Astrocyte of the spinal cord (primary cell): ENCODE data around the gene DRC7.
A peak's percentile ranks its signal among the peaks of the same experiment; 100 is the strongest.

ENCODE experiments used
- DNase-seq: peaks from one replicate; pipeline ENCODE4 v3.0.0; 2011; ENCODE audit warnings: low read depth, low spot score
- H3K4me3 ChIP-seq: 2 replicates; pipeline ENCODE4 v1.5.1; 2011; ENCODE audit warnings: low read depth, mild to moderate bottlenecking, low read length, moderate library complexity
- in situ Hi-C: cut with HindIII; loops from 2 replicates; pipeline ENCODE4 v1.10.0; 2017; ENCODE audit warnings: low sequenced_read_pairs
- TF ChIP-seq, protein P1 (sequence below): IDR thresholded peaks from 2 replicates; pipeline ENCODE4 v1.5.1; 2012; ENCODE audit warnings: low read depth, mild to moderate bottlenecking, low read length, inconsistent platforms

DRC7 gene

DNA sequence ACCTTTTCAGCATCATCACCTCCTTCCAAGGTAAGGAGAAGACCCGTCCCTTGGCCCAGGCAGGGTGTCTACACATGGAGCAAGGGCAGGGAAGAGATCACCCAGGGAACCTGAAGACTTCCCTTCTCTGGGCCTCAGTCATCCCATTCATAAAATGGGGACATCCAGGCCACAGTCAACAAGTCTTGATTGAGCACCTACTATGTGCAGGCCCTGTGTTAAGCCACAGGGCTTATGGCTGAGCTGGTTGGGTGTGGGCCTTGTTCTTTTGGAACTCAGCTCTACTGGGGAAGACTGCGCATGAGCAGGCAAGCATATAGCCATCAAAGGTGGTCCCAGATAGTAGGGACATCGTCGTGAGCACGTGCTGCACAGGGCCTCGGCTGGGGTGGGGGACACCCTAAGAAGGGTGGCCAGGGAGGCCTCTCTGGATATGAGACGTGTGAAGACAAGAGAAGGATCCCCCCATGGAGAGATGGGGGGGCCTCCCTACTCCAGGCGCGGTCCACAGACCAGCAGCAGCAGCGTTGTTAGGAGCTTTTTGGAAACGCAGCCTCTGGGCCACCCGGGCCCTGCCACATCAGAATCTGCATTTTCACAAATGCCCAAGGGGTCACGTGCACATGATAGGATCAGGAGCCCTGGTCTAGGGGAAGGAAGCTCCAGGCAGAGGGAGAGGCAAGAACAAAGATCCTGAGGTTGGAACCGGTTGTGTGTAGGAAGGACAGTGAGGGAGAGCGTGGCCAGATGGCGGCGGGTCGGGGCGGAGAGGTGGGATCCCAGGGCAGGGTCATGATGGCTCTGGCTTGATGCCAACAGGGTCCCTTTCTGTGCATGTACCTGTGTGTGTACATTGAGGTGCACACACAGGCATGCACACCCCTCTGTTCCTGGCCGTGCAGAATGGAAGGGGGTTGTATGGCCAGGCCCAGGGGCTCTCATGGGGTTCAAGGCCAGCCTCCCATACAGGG, 32.4 kb upstream of the DRC7 start:
- H3K4me3 ChIP-seq, result no peak overlapping the region
- in situ Hi-C loops, result no loop called here
- TF ChIP-seq, protein P1, sequence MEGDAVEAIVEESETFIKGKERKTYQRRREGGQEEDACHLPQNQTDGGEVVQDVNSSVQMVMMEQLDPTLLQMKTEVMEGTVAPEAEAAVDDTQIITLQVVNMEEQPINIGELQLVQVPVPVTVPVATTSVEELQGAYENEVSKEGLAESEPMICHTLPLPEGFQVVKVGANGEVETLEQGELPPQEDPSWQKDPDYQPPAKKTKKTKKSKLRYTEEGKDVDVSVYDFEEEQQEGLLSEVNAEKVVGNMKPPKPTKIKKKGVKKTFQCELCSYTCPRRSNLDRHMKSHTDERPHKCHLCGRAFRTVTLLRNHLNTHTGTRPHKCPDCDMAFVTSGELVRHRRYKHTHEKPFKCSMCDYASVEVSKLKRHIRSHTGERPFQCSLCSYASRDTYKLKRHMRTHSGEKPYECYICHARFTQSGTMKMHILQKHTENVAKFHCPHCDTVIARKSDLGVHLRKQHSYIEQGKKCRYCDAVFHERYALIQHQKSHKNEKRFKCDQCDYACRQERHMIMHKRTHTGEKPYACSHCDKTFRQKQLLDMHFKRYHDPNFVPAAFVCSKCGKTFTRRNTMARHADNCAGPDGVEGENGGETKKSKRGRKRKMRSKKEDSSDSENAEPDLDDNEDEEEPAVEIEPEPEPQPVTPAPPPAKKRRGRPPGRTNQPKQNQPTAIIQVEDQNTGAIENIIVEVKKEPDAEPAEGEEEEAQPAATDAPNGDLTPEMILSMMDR, result no peak

DNA sequence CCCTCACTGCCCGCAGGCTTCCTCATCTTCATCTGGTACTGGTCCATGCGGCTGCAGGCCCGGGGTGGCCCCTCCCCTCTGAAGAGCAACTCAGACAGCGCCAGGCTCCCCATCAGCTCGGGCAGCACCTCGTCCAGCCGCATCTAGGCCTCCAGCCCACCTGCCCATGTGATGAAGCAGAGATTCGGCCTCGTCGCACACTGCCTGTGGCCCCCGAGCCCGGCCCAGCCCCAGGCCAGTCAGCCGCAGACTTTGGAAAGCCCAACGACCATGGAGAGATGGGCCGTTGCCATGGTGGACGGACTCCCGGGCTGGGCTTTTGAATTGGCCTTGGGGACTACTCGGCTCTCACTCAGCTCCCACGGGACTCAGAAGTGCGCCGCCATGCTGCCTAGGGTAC, 31.2 kb upstream of the DRC7 start:
- DNase-seq, result no peak
- in situ Hi-C loops, result no loop called here
- H3K4me3 ChIP-seq, result no peak overlapping the region
- TF ChIP-seq, protein P1, result no peak

More for the DNA sequence above, 32.4 kb upstream of the DRC7 start:
- DNase-seq, result no peak

DNA sequence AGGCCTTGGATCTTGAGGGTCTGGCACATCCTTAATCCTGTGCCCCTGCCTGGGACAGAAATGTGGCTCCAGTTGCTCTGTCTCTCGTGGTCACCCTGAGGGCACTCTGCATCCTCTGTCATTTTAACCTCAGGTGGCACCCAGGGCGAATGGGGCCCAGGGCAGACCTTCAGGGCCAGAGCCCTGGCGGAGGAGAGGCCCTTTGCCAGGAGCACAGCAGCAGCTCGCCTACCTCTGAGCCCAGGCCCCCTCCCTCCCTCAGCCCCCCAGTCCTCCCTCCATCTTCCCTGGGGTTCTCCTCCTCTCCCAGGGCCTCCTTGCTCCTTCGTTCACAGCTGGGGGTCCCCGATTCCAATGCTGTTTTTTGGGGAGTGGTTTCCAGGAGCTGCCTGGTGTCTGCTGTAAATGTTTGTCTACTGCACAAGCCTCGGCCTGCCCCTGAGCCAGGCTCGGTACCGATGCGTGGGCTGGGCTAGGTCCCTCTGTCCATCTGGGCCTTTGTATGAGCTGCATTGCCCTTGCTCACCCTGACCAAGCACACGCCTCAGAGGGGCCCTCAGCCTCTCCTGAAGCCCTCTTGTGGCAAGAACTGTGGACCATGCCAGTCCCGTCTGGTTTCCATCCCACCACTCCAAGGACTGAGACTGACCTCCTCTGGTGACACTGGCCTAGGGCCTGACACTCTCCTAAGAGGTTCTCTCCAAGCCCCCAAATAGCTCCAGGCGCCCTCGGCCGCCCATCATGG, 30.5 kb upstream of the DRC7 start:
- H3K4me3 ChIP-seq, result no peak overlapping the region
- TF ChIP-seq, protein P1, result peak; percentile 26
- DNase-seq, result no peak
- in situ Hi-C loops, result no loop called here

DNA sequence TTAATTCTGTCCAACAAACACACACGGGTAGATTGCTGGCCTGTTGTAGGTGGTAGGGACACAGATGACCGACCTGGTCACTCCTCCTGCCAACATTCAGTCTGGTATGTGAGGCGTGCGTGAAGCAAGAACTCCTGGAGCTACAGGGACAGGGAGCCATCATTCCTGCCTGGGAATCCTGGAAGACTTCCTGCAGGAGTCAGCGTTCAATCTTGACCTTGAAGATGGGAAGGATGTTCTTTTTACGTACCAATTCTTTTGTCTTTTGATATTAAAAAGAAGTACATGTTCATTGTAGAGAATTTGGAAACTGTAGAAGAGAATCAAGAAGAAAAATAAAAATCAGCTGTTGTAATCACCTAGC, 30.0 kb upstream of the DRC7 start:
- DNase-seq, result no peak
- in situ Hi-C loops, result no loop called here
- H3K4me3 ChIP-seq, result no peak overlapping the region
- TF ChIP-seq, protein P1, result no peak

DNA sequence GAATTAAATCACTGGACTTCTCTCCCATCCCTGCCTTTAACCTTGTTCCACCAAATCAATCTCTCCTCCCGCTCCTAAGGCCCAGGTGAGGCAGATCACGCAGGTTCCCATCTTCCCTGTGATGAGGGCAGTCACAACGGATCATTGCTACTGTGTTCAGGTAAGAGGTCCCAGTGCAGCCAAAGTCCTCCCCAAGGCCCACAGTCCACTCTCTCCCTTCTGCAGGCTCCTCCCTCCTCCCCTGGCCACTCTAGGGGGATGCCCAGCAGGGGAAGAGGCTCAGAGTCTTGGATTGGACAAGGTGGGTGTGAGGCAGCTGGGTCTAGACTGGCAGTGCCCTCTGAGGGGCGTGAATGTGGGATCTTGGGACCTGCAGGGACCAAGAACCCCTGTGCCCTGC, 29.1 kb upstream of the DRC7 start:
- in situ Hi-C loops, result no loop called here
- TF ChIP-seq, protein P1, result no peak
- no peak for DNase-seq
- no peak overlapping the region for H3K4me3 ChIP-seq

DNA sequence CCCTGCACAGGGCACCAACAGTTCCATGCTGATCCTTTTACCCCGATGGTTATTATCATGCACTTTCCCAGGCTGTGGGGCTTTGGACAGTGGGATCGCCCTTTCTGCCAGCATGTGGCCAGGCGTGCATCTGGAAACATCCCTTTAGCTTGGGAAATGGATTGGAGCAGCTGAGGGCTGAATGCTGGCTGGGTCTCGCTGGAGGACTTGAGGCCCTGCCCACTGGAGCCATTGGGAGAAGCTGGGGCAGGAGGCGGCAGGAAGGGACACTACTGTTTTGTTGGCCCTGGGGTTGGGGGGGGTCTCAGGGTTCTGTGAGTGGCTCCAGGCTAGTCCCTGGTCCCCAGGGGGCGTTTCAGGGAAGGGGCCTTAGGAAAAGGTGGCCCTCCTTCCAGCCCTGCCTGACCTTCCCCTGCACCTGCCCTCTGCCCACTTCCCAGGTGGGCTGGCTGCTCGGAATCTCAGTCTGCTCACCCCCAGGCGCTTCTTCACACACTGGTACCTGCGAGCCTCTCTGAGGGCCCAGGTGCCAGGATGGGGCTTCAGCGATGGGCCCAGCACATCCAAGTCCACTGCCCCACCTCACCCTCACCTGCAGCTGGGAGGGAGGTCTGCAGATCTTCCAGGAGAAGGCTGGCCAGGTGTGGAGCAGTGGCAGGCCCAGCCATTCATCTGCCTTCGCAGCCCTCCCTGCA, 28.1 kb upstream of the DRC7 start:
- in situ Hi-C loops, result no loop called here
- TF ChIP-seq, protein P1, result no peak
- no peak for DNase-seq
- no peak overlapping the region for H3K4me3 ChIP-seq
